RWPE2 (cell line): ENCODE results near the gene ALDH16A1.

ENCODE experiments used
- ATAC-seq: fragments of 200-7000 bp; cut with Tn5 transposase; 3 replicates; pipeline ENCODE4 v1.9.1; 2021; ENCODE audit warnings: low read depth
- DNase-seq: peaks from one replicate; pipeline ENCODE4 v3.0.0-alpha.2; 2020; ENCODE audit warnings: low spot score
- H3K27ac ChIP-seq: fragments of 450-650 bp; 2 replicates; pipeline ENCODE4 v1.5.1; 2017; ENCODE audit warnings: mild to moderate bottlenecking; ENCODE audit not compliant: poor library complexity, severe bottlenecking
- H3K27me3 ChIP-seq: fragments of 250-450 bp; sonication (Bioruptor Pico); 2 replicates; pipeline ENCODE4 v1.5.1; 2021; ENCODE audit warnings: mild to moderate bottlenecking, moderate library complexity; ENCODE audit not compliant: insufficient read depth, poor library complexity, severe bottlenecking
- H3K36me3 ChIP-seq: fragments of 250-450 bp; sonication (Bioruptor Pico); 2 replicates; pipeline ENCODE4 v1.5.1; 2020; ENCODE audit warnings: low read depth, mild to moderate bottlenecking, moderate library complexity
- H3K4me1 ChIP-seq: fragments of 250-450 bp; sonication (Bioruptor Pico); 2 replicates; pipeline ENCODE4 v1.5.1; 2021; ENCODE audit warnings: mild to moderate bottlenecking, moderate library complexity; ENCODE audit not compliant: insufficient read depth, poor library complexity, severe bottlenecking
- H3K4me3 ChIP-seq: fragments of 250-450 bp; sonication (Bioruptor Pico); 2 replicates; pipeline ENCODE4 v1.5.1; 2021; ENCODE audit warnings: mild to moderate bottlenecking, moderate library complexity; ENCODE audit not compliant: severe bottlenecking
- H3K9me3 ChIP-seq: fragments of 250-450 bp; sonication (Bioruptor Pico); 2 replicates; pipeline ENCODE4 v1.5.1; 2021; ENCODE audit warnings: mild to moderate bottlenecking, moderate library complexity; ENCODE audit not compliant: severe bottlenecking
- CTCF ChIP-seq: fragments of 450-650 bp; IDR thresholded peaks from one replicate; pipeline ENCODE4 v1.5.1; 2017; ENCODE audit warnings: mild to moderate bottlenecking, moderate library complexity; ENCODE audit not compliant: poor library complexity, severe bottlenecking

The ALDH16A1 gene

GRCh38 chr19:49502866-49503581 lies 50.0 kb downstream of the ALDH16A1 start:
- Histone ChIP-seq H3K27ac (no peak overlapping the region), H3K27me3 (no peaks in the 10 kb centered on the region), H3K4me3 (no peak overlapping the region), H3K4me1 (no peaks in the 10 kb centered on the region), H3K9me3 (no peaks in the 10 kb centered on the region), H3K36me3 (peaks cover 23% of the 10 kb centered on the region)
- peak; percentile 78 for TF ChIP-seq CTCF
- DNase-seq (no peak), ATAC-seq (peak; percentile 45; the same call in 2 of the 3 replicates)

DNA sequence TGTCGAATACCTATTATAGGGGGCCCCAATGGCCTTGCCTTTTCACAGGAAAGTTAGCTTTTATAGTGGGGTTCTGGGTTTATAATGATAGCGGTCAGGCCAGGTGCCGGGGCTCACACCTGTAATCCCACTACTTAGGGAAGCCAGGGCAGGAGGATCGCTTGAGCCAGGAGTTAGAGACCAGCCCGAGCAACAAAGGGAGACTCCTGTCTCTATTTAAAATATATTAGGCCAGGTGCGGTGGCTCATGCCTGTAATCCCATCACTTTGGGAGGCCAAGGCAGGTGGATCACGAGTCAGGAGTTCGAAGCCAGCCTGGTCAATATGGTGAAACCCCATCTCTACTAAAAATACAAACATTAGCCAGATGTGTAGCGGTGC lies 50.5 kb downstream of the ALDH16A1 start:
- Histone ChIP-seq H3K36me3 (peaks cover 17% of the 10 kb centered on the region), H3K9me3 (no peaks in the 10 kb centered on the region), H3K4me3 (no peak overlapping the region), H3K27ac (no peak overlapping the region), H3K27me3 (no peaks in the 10 kb centered on the region), H3K4me1 (no peaks in the 10 kb centered on the region)
- DNase-seq (no peak), ATAC-seq (no peak)
- TF ChIP-seq CTCF: no peak

GRCh38 chr19:49506575-49507105 lies 53.6 kb downstream of the ALDH16A1 start:
- ATAC-seq: peak; percentile 33
- Histone ChIP-seq H3K4me1 (no peaks in the 10 kb centered on the region), H3K27me3 (no peaks in the 10 kb centered on the region), H3K27ac (no peak overlapping the region), H3K9me3 (no peaks in the 10 kb centered on the region), H3K36me3 (no peaks in the 10 kb centered on the region), H3K4me3 (no peak overlapping the region)
- peak; percentile 69 for TF ChIP-seq CTCF
- DNase-seq: no peak

DNA sequence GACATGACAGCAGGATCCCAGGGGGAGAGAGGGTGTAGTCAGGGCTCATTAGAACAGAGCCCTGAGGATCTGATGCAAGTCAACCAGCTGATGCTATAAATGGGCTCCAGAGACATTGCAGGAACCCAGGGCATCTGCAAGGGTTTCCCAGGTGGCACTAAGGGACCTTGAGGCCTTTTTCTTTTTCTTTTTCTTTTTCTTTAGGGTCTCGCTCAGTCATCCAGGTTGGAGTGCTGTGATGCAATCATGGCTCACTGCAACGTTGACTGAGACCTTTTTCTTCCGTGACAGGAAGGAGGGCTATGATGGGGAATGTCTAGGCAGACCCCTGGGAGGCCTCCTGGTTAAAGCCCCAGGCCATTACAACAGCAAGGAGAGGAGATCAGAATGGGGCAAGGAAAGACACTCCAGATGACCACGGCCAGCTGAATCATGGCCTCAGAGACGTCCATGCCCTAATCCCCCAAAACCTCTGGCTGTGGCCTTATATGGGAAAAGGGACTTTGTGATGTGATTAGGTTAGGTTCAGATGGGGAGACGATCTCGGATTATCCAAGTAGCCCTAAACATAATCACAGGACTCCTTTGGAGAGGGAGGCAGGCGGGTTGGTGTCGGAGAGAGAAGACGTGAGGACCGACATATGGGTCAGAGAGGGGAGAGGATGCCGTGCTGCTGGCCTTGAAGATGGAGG lies 54.9 kb downstream of the ALDH16A1 start:
- Histone ChIP-seq H3K4me3 (no peak overlapping the region), H3K36me3 (no peaks in the 10 kb centered on the region), H3K9me3 (no peaks in the 10 kb centered on the region), H3K27me3 (no peaks in the 10 kb centered on the region), H3K4me1 (no peaks in the 10 kb centered on the region), H3K27ac (no peak overlapping the region)
- ATAC-seq: no peak
- DNase-seq: no peak
- TF ChIP-seq CTCF: no peak
